Muscle of leg (tissue), 11 donors: Measurements from ENCODE around the gene NAA10. TPM values are rescaled to one million over a fixed set of nuclear protein-coding genes. Genes with fewer than 3 reads are reported as not detected.

ENCODE experiments used
- DNase-seq: peaks from one replicate; pipeline ENCODE4 v3.0.0; 2013
- H3K27ac ChIP-seq: one replicate; pipeline ENCODE4 v1.5.1; 2013; ENCODE audit warnings: mild to moderate bottlenecking, low read length, control low read depth
- H3K27me3 ChIP-seq: one replicate; pipeline ENCODE4 v1.6.1; 2013; ENCODE audit warnings: low read length; ENCODE audit not compliant: control insufficient read depth, insufficient read depth
- H3K36me3 ChIP-seq: one replicate; pipeline ENCODE4 v1.6.1; 2013; ENCODE audit warnings: low read length; ENCODE audit not compliant: control insufficient read depth, insufficient read depth
- H3K4me1 ChIP-seq: one replicate; pipeline ENCODE4 v1.6.1; 2013; ENCODE audit warnings: low read length; ENCODE audit not compliant: control insufficient read depth, insufficient read depth
- H3K4me3 ChIP-seq: one replicate; pipeline ENCODE4 v1.5.1; 2013; ENCODE audit warnings: low read length, control low read depth
- H3K9me3 ChIP-seq: replicated peaks from 2 replicates; pipeline ENCODE4 v1.6.1; 2013; ENCODE audit warnings: low read depth, low read length; ENCODE audit not compliant: control insufficient read depth
- WGBS: methylation state at CpG from one replicate; pipeline ENCODE4 v1.1.5; 2013; ENCODE audit warnings: missing lambda C conversion rate; ENCODE audit not compliant: insufficient coverage; 5-methylcytosine and 5-hydroxymethylcytosine counted together
- polyA plus RNA-seq, 8 donors: library from polyadenylated mRNA; unstranded; fragments of 120-200 nt; gene quantifications; one replicate each; pipeline versions ENCODE4 v1.2.1 to v1.2.3, GENCODE V29; 2013; ENCODE audit warnings: inconsistent platforms in 1 of 8, low replicate concordance in 1 of 8; ENCODE audit not compliant: insufficient read length in 8 of 8, insufficient read depth in 1 of 8
- total RNA-seq: library from RNA; stranded (reverse); fragments of 120-200 nt; gene quantifications from one replicate; pipeline ENCODE4 v1.2.4, GENCODE V29; 2013

The NAA10 gene
- total and polyA plus RNA-seq, 9 donors, result 42.8 to 77.5 (median 63.3) TPM

DNA sequence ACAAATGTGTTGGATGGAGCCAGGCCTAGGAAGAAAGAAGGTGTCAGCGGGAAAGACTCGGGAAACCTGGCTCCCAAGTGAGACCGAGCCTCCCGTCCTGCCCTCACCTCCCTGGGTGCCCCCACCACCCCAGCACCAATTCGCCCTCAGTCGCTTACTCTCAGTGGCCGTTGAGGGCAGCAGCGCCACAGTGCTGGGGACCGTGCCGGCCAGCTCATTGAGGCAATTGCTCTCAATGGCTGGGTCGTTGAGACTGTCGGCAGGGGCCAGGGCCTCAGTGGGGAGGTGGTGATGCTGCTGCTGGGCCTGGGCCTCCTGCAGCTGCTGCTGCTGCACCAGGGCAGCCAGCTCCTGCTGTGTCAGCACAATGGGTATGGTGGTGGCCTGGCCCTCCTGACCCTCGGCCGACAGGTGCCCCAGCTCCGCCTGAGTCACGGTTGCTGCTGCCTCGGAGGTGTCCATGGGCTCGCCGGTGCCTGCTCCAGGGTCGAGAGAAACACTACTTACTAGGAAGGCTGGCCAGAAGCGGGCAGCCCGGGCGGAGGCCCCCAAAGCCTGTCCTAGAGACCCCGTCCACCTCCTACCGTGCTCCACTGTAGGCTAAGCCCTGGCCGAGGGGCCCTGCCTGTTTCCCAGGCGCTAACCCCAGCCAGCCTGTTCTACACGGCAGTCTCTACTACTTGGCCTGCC, 17.0 kb upstream of the NAA10 start:
- Histone ChIP-seq H3K27ac (no peak overlapping the region), H3K36me3 (peaks cover 90% of the 10 kb centered on the region)
- WGBS, result 93% methylated on average over 21 of the region's 28 CpGs

DNA sequence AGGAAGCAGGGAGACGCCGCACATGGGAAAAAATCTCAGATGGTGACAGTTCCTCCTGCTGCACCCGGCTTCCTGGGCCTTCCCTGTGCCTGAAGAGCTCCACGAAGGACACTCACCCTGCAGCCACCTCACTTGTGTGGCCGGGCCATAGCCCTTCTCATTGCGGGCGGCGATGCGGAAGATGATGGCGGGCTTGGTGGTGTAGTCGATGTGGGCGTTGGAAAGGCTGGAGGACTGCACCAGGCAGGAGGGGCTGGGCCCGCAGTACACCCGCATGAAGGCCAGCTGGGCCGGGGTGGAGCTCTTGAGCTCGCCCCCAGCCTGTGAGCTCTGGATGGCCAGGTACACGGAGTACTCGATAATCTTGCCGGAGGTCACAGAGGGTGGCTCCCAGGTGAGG, 15.3 kb upstream of the NAA10 start:
- DNase-seq, result no peak
- Histone ChIP-seq H3K4me1 (peaks cover 28% of the 10 kb centered on the region), H3K9me3 (no peaks in the 10 kb centered on the region), H3K36me3 (peaks cover 74% of the 10 kb centered on the region), H3K27me3 (peaks cover 8% of the 10 kb centered on the region), H3K27ac (no peak overlapping the region), H3K4me3 (no peak overlapping the region)
- WGBS, result 90% methylated on average over 18 of the region's 19 CpGs

More for the DNA sequence above, 17.0 kb upstream of the NAA10 start:
- Histone ChIP-seq H3K4me1 (peaks cover 28% of the 10 kb centered on the region), H3K27me3 (peaks cover 6% of the 10 kb centered on the region), H3K9me3 (no peaks in the 10 kb centered on the region), H3K4me3 (no peak overlapping the region)
- DNase-seq, result no peak

DNA sequence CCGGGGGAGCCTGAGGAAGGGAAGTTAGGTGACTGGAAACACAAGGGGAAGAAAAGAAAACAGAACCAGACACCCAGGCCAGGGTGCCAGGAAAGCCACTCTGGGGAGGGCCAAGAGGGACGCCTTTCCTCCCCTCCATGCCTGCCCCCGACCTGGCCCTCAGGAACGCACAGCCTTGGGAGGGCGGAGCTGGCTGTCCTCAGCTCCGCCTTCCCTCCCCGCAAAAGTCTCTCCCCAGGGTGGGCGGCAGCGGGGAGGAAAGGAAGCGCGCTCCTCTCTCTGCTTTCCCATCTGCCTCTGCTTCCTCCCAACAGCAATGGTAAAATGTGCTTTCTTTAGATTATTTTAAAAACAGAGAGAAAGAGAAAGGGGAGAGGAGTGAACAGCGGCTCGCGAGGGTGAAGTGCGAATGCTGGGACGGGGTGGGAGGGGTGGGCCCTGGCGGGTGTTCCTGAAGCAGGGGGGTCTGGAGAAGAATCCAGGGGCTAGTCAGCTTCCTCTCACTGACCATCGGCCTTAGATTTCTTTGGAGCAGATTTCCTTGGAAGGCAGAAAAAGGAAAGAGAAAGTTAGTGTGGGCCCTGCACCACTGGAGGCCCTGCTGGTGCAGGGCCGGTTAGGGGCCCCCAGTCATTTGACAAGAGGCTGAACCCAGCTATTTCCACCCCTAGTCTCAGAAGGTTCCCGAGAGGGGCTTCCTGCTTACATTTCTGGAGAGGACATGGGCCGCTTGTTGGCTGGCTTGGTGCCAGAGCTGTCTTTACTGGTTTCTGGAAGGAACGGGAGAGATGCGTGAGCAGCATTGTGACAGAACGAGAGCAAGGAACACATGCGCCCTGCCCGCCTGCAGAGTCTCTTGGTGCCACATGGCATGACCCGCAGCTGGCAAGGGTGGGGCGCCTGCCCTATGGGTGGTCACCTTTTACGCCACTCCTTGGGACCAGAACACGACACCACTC, 14.3 kb upstream of the NAA10 start:
- no peak for DNase-seq
- H3K4me1 ChIP-seq, result peaks cover 30% of the 10 kb centered on the region
- peaks cover 65% of the 10 kb centered on the region for H3K36me3 ChIP-seq
- no peak overlapping the region for H3K4me3 ChIP-seq
- no peaks in the 10 kb centered on the region for H3K9me3 ChIP-seq
- peak overlapping the region; percentile 6 for H3K27ac ChIP-seq
- 58% methylated on average over 20 of the region's 30 CpGs for WGBS
- H3K27me3 ChIP-seq, result peaks cover 11% of the 10 kb centered on the region

DNA sequence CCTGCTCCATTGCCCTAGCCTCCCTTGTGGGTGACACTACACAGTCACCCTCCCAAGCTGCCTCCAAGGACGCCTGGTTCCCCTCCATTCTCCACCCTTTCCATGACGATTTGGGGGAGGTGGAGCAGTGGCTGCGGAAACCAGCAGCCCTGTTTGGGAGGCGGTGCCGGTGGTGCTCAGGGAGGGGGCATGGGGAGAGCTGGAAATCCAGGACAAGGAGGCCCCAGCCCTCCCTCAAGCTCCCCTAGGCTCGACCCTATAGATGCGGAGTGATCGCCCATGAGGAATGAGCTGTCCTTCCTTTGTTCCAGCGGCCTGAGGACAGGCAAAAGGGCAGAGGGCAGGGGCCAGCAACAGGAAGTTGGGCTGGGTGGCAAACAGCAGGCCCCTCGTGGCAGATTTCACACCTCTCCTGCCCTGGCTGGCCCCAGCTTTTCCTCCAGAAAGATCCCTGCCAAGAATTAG, 13.2 kb upstream of the NAA10 start:
- WGBS, result 47% methylated on average over 8 of the region's 10 CpGs
- peaks cover 54% of the 10 kb centered on the region for H3K36me3 ChIP-seq
- DNase-seq, result no peak

DNA sequence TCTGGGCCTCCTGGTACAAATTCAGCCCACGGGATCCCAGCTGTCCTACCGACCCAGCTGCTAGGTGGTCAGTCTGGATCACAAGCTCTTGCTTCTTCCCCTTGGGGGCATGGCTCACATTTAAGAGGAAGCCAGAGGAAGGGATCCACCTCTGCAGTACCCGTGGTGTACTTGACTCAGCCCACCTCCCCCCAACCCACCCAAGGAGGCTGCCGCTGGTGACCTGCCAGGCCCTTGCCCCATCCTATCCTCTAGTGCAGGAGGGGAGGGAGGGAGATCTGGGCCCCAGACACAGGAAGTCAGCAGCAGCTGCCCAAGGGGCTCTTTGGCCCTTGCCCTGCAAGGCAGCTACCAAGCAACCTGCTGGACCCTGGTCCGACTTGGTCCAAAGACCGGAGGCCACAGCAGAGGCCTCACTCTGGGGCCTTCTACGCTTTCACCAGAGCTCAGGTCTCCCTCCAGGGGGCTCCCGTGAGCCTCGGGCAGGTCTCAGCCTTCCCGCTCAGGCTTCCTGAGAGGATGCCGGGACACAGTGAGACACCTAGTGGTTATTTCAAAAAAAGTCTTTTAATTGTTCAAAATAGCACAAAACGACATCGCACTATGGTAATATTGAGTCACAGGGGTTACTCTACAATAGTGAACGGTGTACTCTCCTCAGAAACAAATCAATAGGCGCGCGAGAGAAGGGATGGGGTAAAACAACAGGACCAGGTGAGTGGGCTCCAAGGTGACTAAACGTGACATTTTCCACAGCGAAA, 12.4 kb upstream of the NAA10 start:
- peaks cover 26% of the 10 kb centered on the region for H3K4me1 ChIP-seq
- H3K36me3 ChIP-seq, result peaks cover 46% of the 10 kb centered on the region
- peak overlapping the region; percentile 29 for H3K27ac ChIP-seq
- H3K27me3 ChIP-seq, result peaks cover 24% of the 10 kb centered on the region
- WGBS, result 45% methylated on average over 4 of the region's 19 CpGs
- H3K4me3 ChIP-seq, result no peak overlapping the region
- peak; percentile 69 for DNase-seq
- H3K9me3 ChIP-seq, result no peaks in the 10 kb centered on the region

More for the DNA sequence above, 13.2 kb upstream of the NAA10 start:
- Histone ChIP-seq H3K4me1 (peaks cover 28% of the 10 kb centered on the region), H3K27me3 (peaks cover 17% of the 10 kb centered on the region), H3K27ac (no peak overlapping the region), H3K4me3 (no peak overlapping the region), H3K9me3 (no peaks in the 10 kb centered on the region)

DNA sequence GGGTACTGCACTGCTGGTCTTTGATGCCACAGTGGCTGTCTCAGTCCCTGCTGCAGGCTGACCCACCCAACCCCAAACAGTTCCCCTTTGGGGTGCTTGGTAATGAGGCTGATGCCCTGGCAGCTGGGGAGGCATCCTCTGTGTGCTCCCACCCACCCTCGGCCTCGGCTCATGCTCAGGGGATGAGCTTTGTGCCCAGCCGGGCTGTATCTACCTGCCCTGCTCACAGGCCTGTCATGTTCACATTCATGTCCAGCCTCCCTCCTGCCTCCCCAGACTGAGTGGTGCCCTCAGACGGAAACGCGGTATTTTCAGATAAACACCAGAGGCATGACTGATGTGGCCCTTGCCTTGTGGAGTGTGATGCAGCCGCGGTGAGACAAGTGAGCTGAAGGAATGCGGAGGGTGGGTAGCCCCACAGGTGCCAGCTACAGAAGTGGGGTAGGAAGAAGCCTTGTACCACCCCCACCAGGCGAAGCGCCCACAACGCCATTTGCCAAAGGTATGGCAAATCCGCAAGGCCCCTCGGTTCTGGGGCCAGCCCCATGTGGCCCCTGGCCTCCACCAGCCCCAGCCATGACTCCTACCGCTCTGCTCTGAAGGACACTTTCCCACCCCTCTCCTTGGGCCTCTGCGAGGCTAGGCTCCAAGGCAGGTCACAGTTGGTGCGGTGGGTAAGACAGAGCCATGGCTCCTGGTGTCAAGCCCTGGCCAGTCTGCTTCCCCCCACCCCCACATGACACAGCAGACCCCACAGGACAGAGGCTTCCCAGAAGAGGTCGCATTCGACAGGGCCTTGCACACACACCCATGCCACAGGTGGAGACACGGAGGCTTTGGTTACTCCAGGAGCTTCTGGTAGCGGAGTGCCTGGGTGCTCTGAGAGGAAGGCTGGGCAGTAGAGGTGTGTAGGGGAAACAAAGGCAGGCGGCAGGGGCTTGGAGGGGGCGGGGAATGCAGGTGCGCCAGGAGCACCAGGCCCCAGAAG, 11.4 kb upstream of the NAA10 start:
- H3K4me3 ChIP-seq, result no peak overlapping the region
- 85% methylated on average over 20 of the region's 24 CpGs for WGBS
- peaks cover 26% of the 10 kb centered on the region for H3K4me1 ChIP-seq
- peaks cover 36% of the 10 kb centered on the region for H3K36me3 ChIP-seq
- no peak overlapping the region for H3K27ac ChIP-seq
- DNase-seq, result no peak
- no peaks in the 10 kb centered on the region for H3K9me3 ChIP-seq
- peaks cover 24% of the 10 kb centered on the region for H3K27me3 ChIP-seq

DNA sequence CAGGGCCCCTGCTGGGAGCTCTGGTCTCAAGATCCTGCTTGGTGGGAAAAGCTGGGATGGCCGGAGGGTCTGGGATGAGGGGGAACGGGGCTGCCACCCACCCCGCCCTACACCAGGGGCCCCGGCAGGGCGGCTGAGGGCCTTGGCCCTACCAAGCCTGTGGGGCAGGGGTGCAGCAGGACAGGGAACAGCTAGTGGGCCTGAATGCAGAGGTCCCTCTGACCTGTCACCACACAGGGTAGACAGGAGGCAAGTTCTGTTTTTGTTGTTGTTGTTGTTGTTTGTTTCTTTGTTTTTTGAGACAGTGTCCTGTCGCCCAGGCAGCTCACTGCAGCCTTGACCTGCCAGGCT, 9.9 kb upstream of the NAA10 start:
- 86% methylated on average over 1 of the region's 6 CpGs for WGBS
- Histone ChIP-seq H3K9me3 (no peaks in the 10 kb centered on the region), H3K4me1 (peaks cover 20% of the 10 kb centered on the region), H3K27me3 (peaks cover 31% of the 10 kb centered on the region), H3K4me3 (no peak overlapping the region), H3K36me3 (peaks cover 22% of the 10 kb centered on the region), H3K27ac (no peak overlapping the region)
- DNase-seq, result no peak

DNA sequence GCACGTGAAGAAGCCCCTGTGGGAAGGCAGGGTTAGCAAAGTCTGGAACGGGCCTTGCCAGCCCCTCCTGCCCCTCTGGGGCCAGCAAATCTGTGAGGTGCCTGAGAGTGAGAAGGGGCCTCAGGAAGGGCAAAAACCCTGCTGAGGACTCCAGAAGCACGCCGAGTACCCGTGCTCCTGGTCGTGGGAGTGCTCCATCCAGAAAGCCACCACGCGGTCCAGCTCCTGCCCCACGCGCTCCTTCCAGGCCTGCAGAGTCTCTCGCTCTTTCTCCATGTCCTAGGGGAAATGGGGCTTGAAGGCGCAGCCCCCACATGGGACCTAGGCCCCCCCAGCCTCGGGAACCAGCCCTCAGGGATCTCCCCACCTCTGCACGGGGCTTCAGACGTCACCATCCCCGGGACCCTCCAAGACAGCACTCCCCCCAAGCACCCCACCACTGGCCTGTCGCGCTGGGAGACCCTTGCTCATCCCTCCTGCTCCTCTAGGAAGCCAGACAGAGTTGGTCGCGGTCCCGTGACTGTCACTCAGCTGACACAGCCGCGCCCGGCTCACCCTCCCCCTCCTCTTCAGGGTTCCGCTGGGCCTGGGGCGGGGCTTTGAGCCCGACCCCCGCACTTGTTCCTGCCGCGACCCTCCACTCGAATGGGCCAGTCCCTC, 9.4 kb upstream of the NAA10 start, which contains the start of gene RENBP:
RENBP (minus strand) TSS at position 504 of the 660 bp plus-strand sequence; CDS start at position 471, 33 bp downstream.
- peaks cover 17% of the 10 kb centered on the region for H3K36me3 ChIP-seq
- H3K9me3 ChIP-seq, result no peaks in the 10 kb centered on the region
- peak within 1 kb of the TSS; percentile 12 for H3K4me3 ChIP-seq
- DNase-seq, result no peak
- WGBS, result 46% methylated on average over 22 of the region's 31 CpGs
- H3K27ac ChIP-seq, result no peak within 1 kb of the TSS
- H3K4me1 ChIP-seq, result peaks cover 14% of the 10 kb centered on the region
- peaks cover 36% of the 10 kb centered on the region for H3K27me3 ChIP-seq
